PFSK-1 (cell line): ENCODE measurements around the gene TMEM44.

Experiments
- FOXP2 ChIP-seq: optimal IDR thresholded peaks from 2 replicates; pipeline ENCODE3; 2011; ENCODE audit warnings: borderline replicate concordance, control low read depth, inconsistent platforms; ENCODE audit not compliant: insufficient read depth; ENCODE audit errors: extremely low read length, extremely low read depth
- POLR2AphosphoS5 ChIP-seq: IDR thresholded peaks from 2 replicates; pipeline ENCODE4 v1.6.1; 2012; ENCODE audit warnings: low read depth, mild to moderate bottlenecking, control low read depth, low read length, moderate library complexity
- SIN3A ChIP-seq: IDR thresholded peaks from 2 replicates; pipeline ENCODE4 v1.6.1; 2012; ENCODE audit warnings: mild to moderate bottlenecking, low read length, moderate library complexity, borderline replicate concordance; ENCODE audit not compliant: insufficient read depth
- TAF1 ChIP-seq: IDR thresholded peaks from 2 replicates; pipeline ENCODE4 v1.6.1; 2012; ENCODE audit warnings: low read length, control low read depth, borderline replicate concordance; ENCODE audit not compliant: insufficient read depth
- TF ChIP-seq, protein P1 (sequence below), 2 experiments: IDR thresholded peaks; 2 replicates each; pipeline versions ENCODE4 v1.6.1 to v1.8.0; 2011 to 2012; ENCODE audit warnings: low read depth in 2 of 2, low read length in 2 of 2, control low read depth in 1 of 2, inconsistent platforms in 1 of 2, mild to moderate bottlenecking in 1 of 2, moderate library complexity in 1 of 2; ENCODE audit not compliant: insufficient read depth in 1 of 2

TMEM44 gene

DNA sequence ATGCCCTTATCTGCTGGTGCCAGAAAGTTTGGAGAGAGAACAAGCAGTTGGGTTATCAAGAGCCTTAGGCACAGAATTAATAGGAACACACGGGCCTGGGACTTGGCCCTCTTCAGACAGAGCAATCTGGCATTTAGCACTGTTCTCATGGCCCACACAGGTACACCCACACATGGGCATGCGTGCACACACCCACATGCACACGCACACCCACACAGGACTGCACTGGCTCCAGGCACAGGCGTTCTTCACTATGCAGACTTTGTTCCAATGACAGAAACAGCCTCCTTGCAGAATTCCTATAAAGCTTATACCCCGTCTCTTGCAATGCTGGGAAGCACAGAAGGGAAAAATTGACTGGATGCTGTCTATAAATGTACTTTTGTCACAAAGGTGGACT lies 36.3 kb downstream of the TMEM44 start:
- TF ChIP-seq TAF1 (no peak), FOXP2 (no peak), SIN3A (no peak), POLR2AphosphoS5 (no peak)
- TF ChIP-seq, protein P1, sequence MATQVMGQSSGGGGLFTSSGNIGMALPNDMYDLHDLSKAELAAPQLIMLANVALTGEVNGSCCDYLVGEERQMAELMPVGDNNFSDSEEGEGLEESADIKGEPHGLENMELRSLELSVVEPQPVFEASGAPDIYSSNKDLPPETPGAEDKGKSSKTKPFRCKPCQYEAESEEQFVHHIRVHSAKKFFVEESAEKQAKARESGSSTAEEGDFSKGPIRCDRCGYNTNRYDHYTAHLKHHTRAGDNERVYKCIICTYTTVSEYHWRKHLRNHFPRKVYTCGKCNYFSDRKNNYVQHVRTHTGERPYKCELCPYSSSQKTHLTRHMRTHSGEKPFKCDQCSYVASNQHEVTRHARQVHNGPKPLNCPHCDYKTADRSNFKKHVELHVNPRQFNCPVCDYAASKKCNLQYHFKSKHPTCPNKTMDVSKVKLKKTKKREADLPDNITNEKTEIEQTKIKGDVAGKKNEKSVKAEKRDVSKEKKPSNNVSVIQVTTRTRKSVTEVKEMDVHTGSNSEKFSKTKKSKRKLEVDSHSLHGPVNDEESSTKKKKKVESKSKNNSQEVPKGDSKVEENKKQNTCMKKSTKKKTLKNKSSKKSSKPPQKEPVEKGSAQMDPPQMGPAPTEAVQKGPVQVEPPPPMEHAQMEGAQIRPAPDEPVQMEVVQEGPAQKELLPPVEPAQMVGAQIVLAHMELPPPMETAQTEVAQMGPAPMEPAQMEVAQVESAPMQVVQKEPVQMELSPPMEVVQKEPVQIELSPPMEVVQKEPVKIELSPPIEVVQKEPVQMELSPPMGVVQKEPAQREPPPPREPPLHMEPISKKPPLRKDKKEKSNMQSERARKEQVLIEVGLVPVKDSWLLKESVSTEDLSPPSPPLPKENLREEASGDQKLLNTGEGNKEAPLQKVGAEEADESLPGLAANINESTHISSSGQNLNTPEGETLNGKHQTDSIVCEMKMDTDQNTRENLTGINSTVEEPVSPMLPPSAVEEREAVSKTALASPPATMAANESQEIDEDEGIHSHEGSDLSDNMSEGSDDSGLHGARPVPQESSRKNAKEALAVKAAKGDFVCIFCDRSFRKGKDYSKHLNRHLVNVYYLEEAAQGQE (IDR thresholded peaks at IDR 0.05; ENCODE audit: insufficient read depth in 1 of 2, low read depth in 2 of 2, low read length in 2 of 2), result no peak

DNA sequence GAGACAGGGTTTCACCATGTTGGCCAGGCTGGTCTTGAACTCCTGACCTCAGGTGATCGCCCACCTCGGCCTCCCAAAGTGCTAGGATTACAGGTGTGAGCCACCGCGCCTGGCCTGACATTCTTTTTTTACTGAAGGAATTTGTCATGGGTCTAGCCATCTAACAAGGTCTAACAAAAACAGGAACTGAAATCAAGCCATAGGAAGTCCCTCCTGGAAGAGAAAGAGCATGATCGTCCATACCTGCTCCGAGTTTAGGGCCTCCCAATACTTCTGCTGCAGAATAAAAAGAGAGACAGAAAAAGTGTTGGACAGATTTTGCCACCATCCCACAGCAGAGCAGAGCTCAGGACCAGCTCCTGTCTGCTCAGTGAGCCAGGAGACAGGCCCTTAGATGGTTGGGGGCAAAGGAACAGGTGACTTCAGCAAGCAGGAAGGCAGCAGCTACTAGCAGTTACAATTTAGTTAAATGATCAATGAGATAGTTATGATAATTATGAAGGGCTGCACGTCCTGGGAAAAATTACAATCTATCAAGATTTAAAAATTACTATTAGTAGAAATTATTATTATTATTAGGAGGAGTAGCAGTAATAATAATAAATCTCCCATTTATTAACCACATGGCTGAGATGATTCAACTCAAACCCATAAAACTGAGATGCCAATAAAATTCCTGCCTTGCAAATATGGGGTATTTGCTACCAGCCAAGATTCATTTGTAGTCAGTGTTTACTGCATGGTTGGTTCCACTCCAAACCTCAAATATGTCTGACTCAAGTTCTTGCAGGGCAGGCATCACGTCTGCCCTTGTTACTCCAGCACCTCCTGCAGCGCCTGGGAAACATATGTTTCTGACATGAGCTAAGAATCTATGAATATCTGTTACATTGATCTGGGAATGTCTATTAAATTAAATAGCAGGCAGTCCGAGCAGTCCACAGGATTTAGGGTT lies 40.1 kb downstream of the TMEM44 start:
- TF ChIP-seq FOXP2, result no peak
- no peak for TF ChIP-seq SIN3A
- TF ChIP-seq, protein P1 (IDR thresholded peaks at IDR 0.05; ENCODE audit: insufficient read depth in 1 of 2, low read depth in 2 of 2, low read length in 2 of 2), result no peak
- no peak for TF ChIP-seq POLR2AphosphoS5
- TF ChIP-seq TAF1, result no peak

DNA sequence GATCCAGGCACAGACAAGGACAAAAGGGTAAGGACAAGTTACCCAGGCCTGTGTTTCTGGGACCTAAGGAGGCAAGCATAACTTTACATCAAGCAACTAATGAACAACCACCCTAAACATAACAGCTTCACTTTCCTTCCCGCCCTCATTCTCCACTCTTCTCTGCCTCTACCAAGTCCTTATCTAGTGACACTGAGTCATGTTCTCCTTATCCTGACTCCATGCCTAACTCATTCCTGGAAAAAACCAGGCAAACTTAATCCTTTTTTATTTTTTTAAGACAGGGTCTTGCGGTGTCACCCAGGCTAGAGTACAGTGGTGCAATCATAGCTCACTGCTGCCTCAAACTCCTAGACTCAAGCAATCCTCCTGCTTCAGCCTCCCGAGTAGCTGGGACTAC lies 44.5 kb downstream of the TMEM44 start:
- TF ChIP-seq POLR2AphosphoS5 (no peak), TAF1 (no peak), FOXP2 (no peak), SIN3A (no peak)
- TF ChIP-seq, protein P1 (IDR thresholded peaks at IDR 0.05; ENCODE audit: insufficient read depth in 1 of 2, low read depth in 2 of 2, low read length in 2 of 2), result no peak

DNA sequence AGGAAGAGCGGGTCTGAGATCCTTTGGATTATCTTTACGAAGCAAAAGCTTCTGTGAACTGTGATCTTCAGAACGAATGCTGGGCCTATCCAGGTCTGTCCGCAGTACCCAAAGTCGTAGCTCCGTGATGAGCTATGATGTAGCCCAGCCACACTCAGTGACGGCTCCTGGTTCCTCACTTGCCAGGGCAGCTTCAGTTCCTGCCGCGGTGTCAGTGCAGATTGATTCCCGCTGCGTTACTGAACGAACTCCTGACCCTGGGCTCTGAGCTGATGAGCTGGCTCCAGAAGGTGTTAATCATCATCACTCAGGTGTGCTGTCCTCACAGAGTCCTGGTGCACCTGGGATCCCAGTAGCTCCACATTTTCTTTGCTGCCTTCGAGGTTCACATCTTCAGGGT lies 45.0 kb downstream of the TMEM44 start:
- TF ChIP-seq, protein P1 (IDR thresholded peaks at IDR 0.05; ENCODE audit: insufficient read depth in 1 of 2, low read depth in 2 of 2, low read length in 2 of 2), result no peak
- no peak for TF ChIP-seq FOXP2
- TF ChIP-seq POLR2AphosphoS5, result no peak
- no peak for TF ChIP-seq SIN3A
- no peak for TF ChIP-seq TAF1
